HG03460 (cell line): Measurements from ENCODE around the gene NIT1.
"Not testable (repeated sequence)": the region's sequence is repeated elsewhere in the genome, so short reads cannot be mapped to it uniquely, and the experiment has no call there.

Source experiments
- ATAC-seq: cut with Tn5 transposase; IDR thresholded peaks from one replicate; pipeline ENCODE4 v1.9.1; 2021; ENCODE audit not compliant: unreplicated experiment

The NIT1 gene

DNA sequence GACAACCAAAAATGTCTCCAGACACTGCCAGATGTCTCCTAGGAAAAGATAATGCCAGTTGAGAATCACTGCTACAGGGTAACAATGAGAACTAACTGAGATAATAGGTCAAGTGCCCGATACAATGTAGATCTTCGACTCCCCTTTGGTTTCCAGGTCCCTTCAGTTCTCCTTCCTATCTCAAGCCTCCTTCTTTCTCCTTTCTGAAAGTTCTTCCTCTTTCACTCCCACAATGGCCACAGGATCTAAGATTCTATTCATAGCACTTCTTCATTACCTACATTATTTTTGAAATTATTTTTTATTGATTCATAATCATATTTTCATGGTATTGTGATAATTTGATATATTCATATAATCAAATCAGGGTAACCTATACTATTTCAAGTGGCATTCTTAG, 6.4 kb upstream of the NIT1 start:
- no peak for ATAC-seq

GRCh38 chr1:161113915-161114314, 4.0 kb upstream of the NIT1 start:
- ATAC-seq: no peak

GRCh38 chr1:161114556-161114955, 3.3 kb upstream of the NIT1 start:
- no peak for ATAC-seq

DNA sequence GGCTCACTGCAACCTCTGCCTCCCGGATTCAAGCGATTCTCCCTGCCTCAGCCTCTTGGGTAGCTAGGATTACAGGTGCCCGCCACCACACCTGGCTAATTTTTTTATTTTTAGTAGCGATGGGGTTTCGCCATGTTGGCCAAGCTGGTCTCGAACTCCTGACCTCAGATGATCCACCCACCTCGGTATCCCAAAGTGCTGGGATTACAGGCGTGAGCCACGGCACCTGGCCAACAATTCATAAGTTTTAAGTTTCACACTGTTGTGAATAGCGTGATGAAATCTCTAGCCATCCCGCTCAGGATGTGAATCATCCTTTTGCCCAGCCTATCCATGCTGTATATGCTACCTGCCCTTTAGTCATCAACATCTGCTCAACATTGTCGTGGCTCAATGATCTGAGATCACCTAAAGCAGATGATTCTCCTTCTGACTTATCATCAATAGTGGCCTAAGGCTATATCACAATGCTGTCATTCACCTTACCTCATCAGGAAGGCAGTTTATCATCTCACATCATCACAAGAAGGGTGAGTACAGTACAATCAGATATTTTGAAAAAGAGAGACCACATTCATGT, 2.7 kb upstream of the NIT1 start:
- ATAC-seq: no peak

DNA sequence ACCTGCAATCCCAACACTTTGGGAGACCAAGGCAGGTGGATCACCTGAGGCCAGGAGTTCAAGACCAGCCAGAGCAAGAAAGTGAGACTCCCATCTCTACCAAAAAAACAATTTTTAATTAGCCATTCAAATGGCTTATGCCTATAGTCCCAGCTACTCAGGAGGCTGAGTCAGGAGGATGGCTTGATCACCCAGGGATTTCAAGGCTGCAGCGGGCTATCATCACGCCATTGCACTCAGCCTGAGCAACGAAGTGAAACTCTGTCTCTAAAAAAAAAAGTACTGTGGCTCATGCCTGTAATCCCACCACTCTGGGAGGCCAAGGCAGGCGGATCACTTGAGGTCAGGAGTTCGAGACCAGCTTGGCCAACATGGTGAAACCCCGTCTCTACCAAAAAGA, 1.9 kb upstream of the NIT1 start:
- not testable (repeated sequence) for ATAC-seq

GRCh38 chr1:161119092-161119903, 1.4 kb downstream of the NIT1 start:
- peak; percentile 47 for ATAC-seq

GRCh38 chr1:161121042-161121650, 3.2 kb downstream of the NIT1 start:
- no peak for ATAC-seq

DNA sequence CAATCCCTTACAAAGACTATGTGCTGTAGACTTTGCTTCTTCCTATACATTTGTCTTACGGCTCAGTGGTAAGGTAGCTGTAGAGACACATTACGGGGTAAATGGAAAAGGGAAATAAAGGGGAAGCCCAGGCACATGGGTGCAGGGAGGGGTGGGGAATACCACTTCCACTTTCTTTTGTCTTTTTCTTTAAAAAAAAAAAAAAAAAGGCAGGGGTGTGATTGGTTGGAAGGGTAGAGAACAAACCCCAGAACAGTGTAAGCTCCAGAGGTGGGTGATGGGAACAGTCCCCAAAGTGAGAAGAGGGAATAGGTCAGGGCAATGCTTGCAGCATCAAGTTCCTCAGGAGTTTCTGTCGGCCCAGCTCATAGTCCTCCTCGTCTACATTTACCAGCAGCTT, 3.9 kb downstream of the NIT1 start:
- no peak for ATAC-seq

DNA sequence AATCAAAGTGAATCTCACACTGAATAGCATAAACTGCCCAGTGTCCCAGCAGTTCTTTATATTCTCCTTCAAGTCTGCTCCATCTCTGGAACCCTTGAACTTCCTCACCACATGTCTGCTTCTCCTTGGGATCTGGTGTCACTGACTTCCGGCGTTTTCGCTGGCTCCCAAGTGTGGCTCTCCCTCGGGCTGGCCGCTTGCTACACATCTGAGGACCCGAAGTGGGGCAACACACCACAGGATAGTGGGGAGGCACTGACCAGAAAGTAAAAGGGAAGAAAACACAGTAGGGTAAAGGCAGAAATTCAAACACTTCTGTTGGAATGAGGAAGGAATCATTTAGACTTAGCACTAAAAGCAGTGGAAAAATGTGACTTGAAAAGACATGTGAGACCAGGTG, 5.1 kb downstream of the NIT1 start:
- ATAC-seq: no peak

- ATAC-seq: no peak
Measured at GRCh38 chr1:161127649-161128048, 9.7 kb downstream of the NIT1 start.

GRCh38 chr1:161128591-161129420, 10.9 kb downstream of the NIT1 start:
- ATAC-seq: no peak

DNA sequence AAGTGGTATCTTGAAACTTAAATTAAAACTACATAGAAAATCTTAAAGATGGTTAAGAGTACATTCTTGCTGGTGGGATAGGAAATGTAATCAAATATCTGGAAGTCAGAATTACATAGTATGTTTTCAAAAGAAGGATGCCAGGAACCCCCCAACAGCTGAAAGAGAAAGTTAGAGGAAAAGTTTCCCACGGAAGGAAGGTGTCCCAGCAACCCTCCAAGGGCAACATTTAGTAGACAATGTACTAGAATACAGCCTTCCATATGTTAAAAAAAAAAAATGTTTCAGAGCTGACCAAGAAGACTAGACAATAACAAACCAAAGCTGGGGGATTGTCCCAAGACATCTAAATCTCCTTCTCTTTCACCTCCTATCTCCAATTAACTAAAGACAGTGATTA, 12.4 kb downstream of the NIT1 start:
- no peak for ATAC-seq

DNA sequence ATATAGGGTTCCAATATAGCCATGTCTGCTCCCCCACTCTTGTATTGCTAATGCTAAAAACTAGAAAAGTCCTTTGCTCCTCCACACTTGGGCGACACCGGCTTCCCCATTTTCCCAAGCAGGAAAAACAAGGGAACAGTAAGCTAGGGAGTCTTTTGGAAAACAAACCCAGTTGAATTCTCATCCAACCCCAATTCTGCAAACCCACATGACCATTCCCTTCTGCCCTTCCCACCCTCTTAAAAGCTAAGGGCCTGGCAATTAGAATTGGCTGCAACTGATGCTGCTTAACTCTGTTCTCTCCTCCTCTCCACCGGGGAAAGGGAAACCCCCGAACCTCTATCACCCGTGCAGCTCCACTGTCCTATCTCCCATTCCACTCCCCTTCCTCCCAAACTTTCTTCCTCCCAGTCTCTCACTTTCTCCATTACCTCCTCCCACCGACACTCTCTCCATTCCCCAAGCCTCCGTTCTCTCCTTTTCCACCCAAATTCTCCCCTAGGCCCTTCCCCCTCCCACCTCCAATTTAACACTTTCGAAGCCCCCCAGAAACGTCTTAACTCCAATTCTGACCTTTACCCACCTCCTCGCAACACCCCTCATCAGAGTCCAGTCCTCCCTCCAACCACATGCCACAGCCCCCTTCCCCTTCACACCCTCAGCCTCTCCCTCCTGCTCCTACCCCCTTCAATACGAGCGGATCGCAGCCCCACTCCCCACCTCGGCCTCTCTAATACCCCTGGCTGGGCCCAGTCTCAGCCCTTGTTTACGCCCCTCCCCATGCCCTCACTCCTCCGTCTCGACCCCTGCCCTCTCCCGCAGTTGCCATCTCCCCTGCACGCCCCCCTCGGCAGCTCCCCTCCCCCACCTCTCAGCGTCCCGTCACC, 13.9 kb downstream of the NIT1 start:
- ATAC-seq: peak; percentile 5

GRCh38 chr1:161132410-161133219, 14.7 kb downstream of the NIT1 start, which contains the start of gene DEDD:
TSS of gene DEDD (minus strand) at chr1:161132667. CDS start at chr1:161124462, 8,205 bp downstream.
- ATAC-seq: peak; percentile 94

DNA sequence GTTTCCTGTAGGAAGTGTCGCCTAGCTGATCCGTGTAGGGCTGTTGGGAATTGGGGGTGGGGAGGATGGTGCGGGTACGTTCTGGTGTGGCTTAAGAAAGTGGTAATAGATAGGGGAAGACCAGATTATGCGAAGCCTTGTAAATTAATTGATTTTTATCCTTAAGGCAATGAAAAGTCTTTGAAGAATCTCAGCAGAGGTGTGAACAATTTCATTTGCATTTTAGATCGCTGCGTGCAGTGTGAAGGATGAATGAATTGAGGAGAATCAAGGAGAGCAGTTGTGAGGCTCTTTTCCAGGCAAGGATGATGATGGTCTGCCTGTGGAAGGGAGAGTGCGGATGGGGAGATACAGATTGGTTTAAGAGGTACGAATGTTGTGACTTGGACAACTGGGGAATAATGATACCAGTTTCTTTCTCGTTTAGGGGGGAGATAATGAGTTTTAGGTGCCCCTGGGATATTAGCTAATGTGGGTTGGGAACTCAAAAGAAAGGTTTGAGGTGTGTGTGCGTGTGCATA, 15.4 kb downstream of the NIT1 start:
- ATAC-seq: no peak

- no peak for ATAC-seq
Measured at GRCh38 chr1:161137881-161138280, 20.0 kb downstream of the NIT1 start.

DNA sequence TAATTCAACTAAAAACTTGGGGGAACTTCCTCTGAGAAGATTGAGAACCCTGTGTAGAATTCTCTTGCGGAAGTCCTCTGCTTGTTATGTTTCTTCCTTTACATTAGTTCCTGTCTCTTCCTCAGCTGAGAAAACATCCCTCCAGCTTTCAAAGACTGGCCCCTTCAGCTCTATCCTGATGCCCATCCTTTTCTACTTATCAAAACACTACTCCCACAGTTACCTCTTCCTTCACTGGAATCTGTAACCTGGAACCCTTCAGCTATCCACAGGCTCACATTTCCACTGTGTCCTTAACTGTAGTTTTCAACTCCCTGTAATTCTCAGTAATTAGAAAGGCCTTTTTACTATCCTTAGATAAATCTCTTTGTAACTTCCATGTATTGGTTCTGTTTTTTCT, 20.5 kb downstream of the NIT1 start:
- ATAC-seq: no peak

- no peak for ATAC-seq
Measured at GRCh38 chr1:161139766-161140165, 21.9 kb downstream of the NIT1 start.

GRCh38 chr1:161140755-161141400, 23.0 kb downstream of the NIT1 start:
- no peak for ATAC-seq
